Right cardiac atrium (tissue), 5 donors: ENCODE data around the gene CCDC57. TPM values are rescaled to one million over a fixed set of nuclear protein-coding genes. Genes with fewer than 3 reads are reported as not detected.
A peak's percentile ranks its signal among the peaks of the same experiment; 100 is the strongest.

Experiments
- ATAC-seq, 2 donors: fragments of 200-7000 bp; cut with Tn5 transposase; one replicate each; pipeline versions ENCODE4 v1.8.0 to v1.9.1; 2020; ENCODE audit warnings: moderate library complexity in 2 of 2, mild to moderate bottlenecking in 1 of 2
- DNase-seq, 3 donors: peaks; one replicate each; pipeline ENCODE4 v3.0.0-alpha.2; 2020
- H3K27ac ChIP-seq: one replicate; pipeline ENCODE4 v1.5.1; 2013; ENCODE audit warnings: mild to moderate bottlenecking, low read length, control low read depth, moderate library complexity
- H3K27me3 ChIP-seq: one replicate; pipeline ENCODE4 v1.6.1; 2013; ENCODE audit not compliant: control insufficient read depth, insufficient read depth
- H3K4me1 ChIP-seq: one replicate; pipeline ENCODE4 v1.6.1; 2013; ENCODE audit warnings: low read length; ENCODE audit not compliant: control insufficient read depth, insufficient read depth
- H3K4me3 ChIP-seq: one replicate; pipeline ENCODE4 v1.5.1; 2013; ENCODE audit warnings: low read length, control low read depth
- H3K9me3 ChIP-seq: one replicate; pipeline ENCODE4 v1.6.1; 2013; ENCODE audit warnings: low read length; ENCODE audit not compliant: control insufficient read depth
- WGBS: extraction: QIAGEN DNeasy Blood & Tissue Kit; methylation state at CpG from one replicate; pipeline ENCODE4 v1.1.7; 2013; 5-methylcytosine and 5-hydroxymethylcytosine counted together
- intact Hi-C, 4 donors: fragments of 100-400 bp; cut with DNase I; formaldehyde crosslinking; loops; one replicate each; pipeline versions ENCODE4 v1.11.0 to v1.14.0; 2022 to 2023
- polyA plus RNA-seq: library from polyadenylated mRNA; stranded (reverse); fragments of 200-250 nt; gene quantifications from one replicate; pipeline ENCODE4 v1.2.3, GENCODE V29; 2013
- total RNA-seq, 4 donors: library from RNA; stranded (reverse); fragmentation: NEBNext Ultra II Directional; extraction: Animal tissue kit (Norgen Biotek cat#: 25700); gene quantifications; one replicate each; pipeline ENCODE4 v1.2.1, GENCODE V29; 2021
- donor health status: healthy with polysubstance abuse.
- donor health status: DM: no; HTN: yes; CAD: no.
- donor health status: DM: no; HTN: no; CAD: no.
- donor health status: DM: no; HTN: yes; CAD: no; lungs with severe emphysema.
- donor health status: DM: yes; HTN: yes; CAD: no.

Gene CCDC57
- total and polyA plus RNA-seq, 5 donors, result 12.1 to 17.3 (median 16.2) TPM

DNA sequence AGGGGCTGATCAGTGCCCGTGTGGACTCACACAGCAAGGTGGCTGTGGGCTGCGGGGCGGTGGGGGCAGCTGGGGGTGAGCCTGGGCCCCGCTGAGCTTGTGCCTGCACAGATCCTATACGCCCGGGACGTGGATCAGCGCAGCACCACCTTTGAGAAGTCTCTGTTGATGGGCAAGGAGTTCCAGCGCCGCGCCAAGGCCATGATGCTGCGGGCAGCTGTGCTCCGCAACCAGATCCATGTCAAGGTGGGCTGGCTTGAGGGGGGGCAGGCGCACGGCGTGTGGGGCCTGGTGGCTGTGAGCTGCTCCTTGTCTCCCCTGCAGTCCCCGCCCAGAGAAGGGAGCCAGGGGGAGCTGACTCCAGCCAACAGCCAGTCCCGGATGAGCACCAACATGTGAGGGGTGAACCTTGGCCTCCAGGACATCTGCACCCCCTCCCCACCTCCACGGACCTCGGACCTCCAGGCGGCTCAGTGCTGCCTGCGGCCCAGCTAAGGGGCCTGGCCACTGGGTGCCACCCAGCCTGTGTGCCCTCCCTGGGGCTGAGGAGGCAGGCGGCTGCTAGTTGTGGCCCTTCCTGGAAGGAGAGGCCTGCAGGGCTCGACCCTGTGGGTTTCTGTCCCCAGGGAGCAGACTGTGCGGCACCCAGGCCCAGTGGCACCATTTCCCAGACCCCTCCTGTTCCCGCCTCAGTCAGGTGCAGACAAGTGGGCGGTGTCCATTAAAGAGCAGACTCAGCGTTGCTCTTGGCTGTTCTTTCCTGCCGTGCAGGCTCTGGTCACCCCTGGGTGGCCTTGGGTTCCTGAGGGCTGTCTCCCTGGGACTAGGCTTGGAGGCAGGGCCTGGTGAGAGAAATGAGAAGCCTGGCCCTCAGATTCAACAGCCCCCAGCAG lies 155.7 kb downstream of the CCDC57 start:
- H3K27ac ChIP-seq, result no peak overlapping the region
- intact Hi-C loops, result no loop called here
- ATAC-seq, result no peak
- H3K27me3 ChIP-seq, result no peaks in the 10 kb centered on the region
- H3K9me3 ChIP-seq, result no peaks in the 10 kb centered on the region
- peak in 1 of 3 donors; percentile 54 for DNase-seq
- H3K4me1 ChIP-seq, result peaks cover 7% of the 10 kb centered on the region
- WGBS, result 82% methylated on average over 29 of the region's 29 CpGs
- H3K4me3 ChIP-seq, result no peak overlapping the region

DNA sequence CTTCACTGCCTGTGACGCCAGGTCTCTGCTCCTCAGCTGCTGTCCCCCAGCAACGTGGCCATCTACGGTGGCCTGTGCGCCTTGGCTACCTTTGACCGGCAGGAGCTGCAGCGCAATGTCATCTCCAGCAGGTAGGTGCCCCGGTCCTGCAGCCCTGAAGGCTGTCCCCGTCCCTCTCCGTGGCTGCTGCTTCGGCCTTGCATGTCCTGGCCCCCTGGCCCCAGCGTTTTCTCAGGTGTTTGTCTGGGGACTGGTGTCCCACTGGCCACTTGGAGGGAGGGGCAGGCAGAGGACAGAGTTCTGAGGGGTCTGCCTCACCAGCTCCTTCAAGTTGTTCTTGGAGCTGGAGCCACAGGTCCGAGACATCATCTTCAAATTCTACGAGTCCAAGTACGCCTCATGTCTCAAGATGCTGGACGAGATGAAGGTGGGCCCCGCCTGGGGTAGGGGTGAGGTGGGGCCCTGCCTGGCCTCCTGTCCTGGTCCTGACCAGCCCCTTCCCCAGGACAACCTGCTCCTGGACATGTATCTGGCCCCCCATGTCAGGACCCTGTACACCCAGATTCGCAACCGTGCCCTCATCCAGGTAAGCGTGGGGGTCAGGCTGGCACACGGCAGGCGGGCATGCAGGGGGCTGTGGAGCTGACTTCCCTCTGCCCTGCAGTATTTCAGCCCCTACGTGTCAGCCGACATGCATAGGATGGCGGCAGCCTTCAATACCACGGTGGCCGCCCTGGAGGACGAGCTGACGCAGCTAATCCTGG lies 156.5 kb downstream of the CCDC57 start:
- DNase-seq (peak in 1 of 3 donors; percentile 44), ATAC-seq (no peak)
- Histone ChIP-seq H3K4me1 (peaks cover 7% of the 10 kb centered on the region), H3K27me3 (no peaks in the 10 kb centered on the region), H3K4me3 (no peak overlapping the region), H3K27ac (no peak overlapping the region), H3K9me3 (no peaks in the 10 kb centered on the region)
- WGBS, result 89% methylated on average over 28 of the region's 28 CpGs
- intact Hi-C loops, result no loop called here

GRCh38 chr17:82055023-82055964 lies 157.3 kb downstream of the CCDC57 start:
- no peaks in the 10 kb centered on the region for H3K27me3 ChIP-seq
- 81% methylated on average over 26 of the region's 26 CpGs for WGBS
- DNase-seq, result peak in 1 of 3 donors; percentile 58
- ATAC-seq, result no peak
- peaks cover 7% of the 10 kb centered on the region for H3K4me1 ChIP-seq
- intact Hi-C loops, result no loop called here
- H3K27ac ChIP-seq, result no peak overlapping the region
- no peak overlapping the region for H3K4me3 ChIP-seq
- H3K9me3 ChIP-seq, result no peaks in the 10 kb centered on the region

DNA sequence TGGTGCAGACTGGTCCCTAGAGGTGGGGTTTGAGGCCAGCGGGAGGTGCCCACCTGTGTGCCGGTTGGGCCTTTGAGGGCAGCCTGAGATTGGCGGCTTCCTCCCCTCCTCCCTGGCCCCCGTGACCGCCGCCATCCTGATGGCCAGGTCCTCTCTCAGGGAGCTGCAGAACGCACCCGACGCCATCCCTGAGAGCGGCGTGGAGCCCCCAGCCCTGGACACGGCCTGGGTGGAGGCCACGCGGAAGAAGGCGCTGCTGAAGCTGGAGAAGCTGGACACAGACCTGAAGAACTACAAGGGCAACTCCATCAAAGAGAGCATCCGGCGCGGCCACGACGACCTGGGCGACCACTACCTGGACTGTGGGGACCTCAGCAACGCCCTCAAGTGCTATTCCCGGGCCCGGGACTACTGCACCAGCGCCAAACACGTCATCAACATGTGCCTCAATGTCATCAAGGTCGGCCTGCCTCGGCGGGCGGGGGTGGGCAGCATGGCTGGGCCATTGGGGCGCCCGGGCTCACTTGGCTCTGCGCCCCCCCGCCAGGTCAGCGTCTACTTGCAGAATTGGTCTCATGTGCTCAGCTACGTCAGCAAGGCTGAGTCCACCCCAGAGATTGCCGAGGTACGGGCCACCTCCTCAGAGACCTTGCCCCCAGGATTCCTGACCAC lies 158.2 kb downstream of the CCDC57 start:
- Histone ChIP-seq H3K27me3 (no peaks in the 10 kb centered on the region), H3K9me3 (no peaks in the 10 kb centered on the region), H3K4me3 (no peak overlapping the region), H3K4me1 (peaks cover 7% of the 10 kb centered on the region), H3K27ac (no peak overlapping the region)
- DNase-seq (peak in 1 of 3 donors; percentile 59), ATAC-seq (no peak)
- intact Hi-C loops, result no loop called here
- 89% methylated on average over 38 of the region's 38 CpGs for WGBS

DNA sequence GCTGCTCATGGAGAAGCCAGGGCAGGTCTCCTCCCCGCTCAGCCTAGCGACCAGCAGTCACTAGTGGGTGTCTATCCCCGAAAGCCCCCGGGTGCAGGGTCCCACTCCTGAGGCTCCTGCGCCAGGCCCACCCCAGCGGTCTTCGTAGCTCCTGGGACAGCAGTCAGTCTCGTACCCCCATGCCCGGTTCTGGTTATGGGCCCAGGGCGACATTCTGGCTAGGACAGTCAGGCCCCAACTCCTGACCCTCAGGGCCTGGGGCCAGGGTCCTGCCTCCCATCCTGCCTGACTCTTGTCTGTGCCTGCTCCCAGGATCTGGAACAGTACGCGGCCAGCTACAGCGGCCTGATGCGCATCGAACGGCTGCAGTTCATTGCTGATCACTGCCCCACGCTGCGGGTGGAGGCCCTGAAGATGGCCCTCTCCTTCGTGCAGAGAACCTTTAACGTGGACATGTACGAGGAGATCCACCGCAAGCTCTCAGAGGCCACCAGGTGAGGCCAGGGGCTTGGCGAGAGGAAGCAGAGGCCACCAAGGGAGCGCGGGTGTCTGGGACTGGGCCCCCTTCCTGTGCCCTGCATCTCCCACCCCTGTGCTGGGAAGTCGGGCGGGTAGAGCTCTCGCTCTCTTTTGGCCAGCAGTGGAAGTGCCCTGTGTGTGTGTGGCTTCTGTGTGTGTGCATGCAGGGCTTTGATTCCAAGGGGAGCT lies 158.9 kb downstream of the CCDC57 start:
- no peak overlapping the region for H3K27ac ChIP-seq
- 94% methylated on average over 28 of the region's 28 CpGs for WGBS
- H3K4me1 ChIP-seq, result peaks cover 7% of the 10 kb centered on the region
- DNase-seq (peak in 1 of 3 donors; percentile 52), ATAC-seq (no peak)
- H3K27me3 ChIP-seq, result no peaks in the 10 kb centered on the region
- intact Hi-C loops, result no loop called here
- H3K4me3 ChIP-seq, result no peak overlapping the region
- H3K9me3 ChIP-seq, result no peaks in the 10 kb centered on the region

- intact Hi-C loops, result no loop called here
- Histone ChIP-seq H3K4me1 (peaks cover 7% of the 10 kb centered on the region), H3K27me3 (no peaks in the 10 kb centered on the region), H3K27ac (no peak overlapping the region), H3K4me3 (no peak overlapping the region), H3K9me3 (no peaks in the 10 kb centered on the region)
- DNase-seq (peak in 1 of 3 donors; percentile 34), ATAC-seq (no peak)
- 87% methylated on average over 19 of the region's 19 CpGs for WGBS
Measured at GRCh38 chr17:82053130-82053529, 159.5 kb downstream of the CCDC57 start.

GRCh38 chr17:82052638-82053059 lies 160.0 kb downstream of the CCDC57 start:
- Histone ChIP-seq H3K4me1 (peaks cover 7% of the 10 kb centered on the region), H3K9me3 (no peaks in the 10 kb centered on the region), H3K4me3 (peak overlapping the region; percentile 93), H3K27ac (no peak overlapping the region), H3K27me3 (no peaks in the 10 kb centered on the region)
- WGBS, result 24% methylated on average over 19 of the region's 19 CpGs
- intact Hi-C loops, result no loop called here
- DNase-seq, result no peak
- ATAC-seq, result no peak

- Histone ChIP-seq H3K27me3 (no peaks in the 10 kb centered on the region), H3K27ac (no peak within 1 kb of the TSS), H3K4me1 (peaks cover 7% of the 10 kb centered on the region), H3K4me3 (peak within 1 kb of the TSS; percentile 93), H3K9me3 (no peaks in the 10 kb centered on the region)
- under 1% methylated on average over 94 of the region's 94 CpGs for WGBS
- intact Hi-C loops, result no loop called here
- ATAC-seq, result peak; percentile 53 to 56
- peak; percentile 76 to 94 (median 91) for DNase-seq
Measured at GRCh38 chr17:82051776-82052637, 160.6 kb downstream of the CCDC57 start, which contains the start of the genes GPS1 and RFNG. GPS1 (plus strand) TSS chr17:82051898; CDS start chr17:82051932, 34 bp downstream. RFNG (minus strand) TSS chr17:82051811; CDS start chr17:82051766, 45 bp downstream.
